Mesendoderm (in vitro differentiated cells): Measurements from ENCODE around the gene PCDHB6.
"Not testable (repeated sequence)": the region's sequence is repeated elsewhere in the genome, so short reads cannot be mapped to it uniquely, and the experiment has no call there.

ENCODE experiments used
- DNase-seq: peaks from one replicate; pipeline ENCODE4 v3.0.0; 2013
- H2AK5ac ChIP-seq: 2 replicates; pipeline ENCODE4 v1.6.1; 2013; ENCODE audit warnings: low read length, inconsistent platforms
- H2BK120ac ChIP-seq: 2 replicates; pipeline ENCODE4 v1.6.1; 2013; ENCODE audit warnings: low read depth, mild to moderate bottlenecking, low read length, moderate library complexity, mixed read lengths
- H2BK15ac ChIP-seq: replicated peaks from 2 replicates; pipeline ENCODE4 v1.6.1; 2013; ENCODE audit warnings: low read depth, mild to moderate bottlenecking, moderate library complexity
- H2BK5ac ChIP-seq: 2 replicates; pipeline ENCODE4 v1.6.1; 2013; ENCODE audit warnings: low read length, inconsistent platforms
- H3K18ac ChIP-seq: 2 replicates; pipeline ENCODE4 v1.6.1; 2013; ENCODE audit warnings: mild to moderate bottlenecking, low read length, mixed read lengths
- H3K23ac ChIP-seq: one replicate; pipeline ENCODE4 v1.6.1; 2013; ENCODE audit warnings: low read length
- H3K27ac ChIP-seq: 2 replicates; pipeline ENCODE4 v1.5.1; 2013; ENCODE audit warnings: low read depth, mild to moderate bottlenecking, inconsistent platforms, low read length, moderate library complexity
- H3K27me3 ChIP-seq: 2 replicates; pipeline ENCODE4 v1.6.1; 2013; ENCODE audit warnings: low read length, control low read depth, mild to moderate bottlenecking, inconsistent platforms; ENCODE audit not compliant: insufficient read depth, poor library complexity
- H3K36me3 ChIP-seq: 2 replicates; pipeline ENCODE4 v1.6.1; 2013; ENCODE audit warnings: low read length, inconsistent platforms; ENCODE audit not compliant: control insufficient read depth, insufficient read depth
- H3K4ac ChIP-seq: one replicate; pipeline ENCODE4 v1.6.1; 2013; ENCODE audit warnings: low read depth, mild to moderate bottlenecking, low read length, moderate library complexity
- H3K4me1 ChIP-seq: 2 replicates; pipeline ENCODE4 v1.6.1; 2013; ENCODE audit warnings: low read depth, low read length, inconsistent platforms; ENCODE audit not compliant: control insufficient read depth
- H3K4me2 ChIP-seq: 2 replicates; pipeline ENCODE4 v1.6.1; 2013; ENCODE audit warnings: low read length
- H3K4me3 ChIP-seq: 2 replicates; pipeline ENCODE4 v1.5.1; 2013; ENCODE audit warnings: mild to moderate bottlenecking, low read length
- H3K56ac ChIP-seq: one replicate; pipeline ENCODE4 v1.6.1; 2013; ENCODE audit warnings: low read length
- H3K79me1 ChIP-seq: 2 replicates; pipeline ENCODE4 v1.6.1; 2013; ENCODE audit warnings: low read length, inconsistent platforms
- H3K79me2 ChIP-seq: 2 replicates; pipeline ENCODE4 v1.6.1; 2013; ENCODE audit warnings: mild to moderate bottlenecking, low read length; ENCODE audit not compliant: control insufficient read depth, insufficient read depth
- H3K9ac ChIP-seq: 2 replicates; pipeline ENCODE4 v1.6.1; 2013; ENCODE audit warnings: low read length, inconsistent platforms
- H4K5ac ChIP-seq: one replicate; pipeline ENCODE4 v1.6.1; 2013; ENCODE audit warnings: low read length
- H4K8ac ChIP-seq: one replicate; pipeline ENCODE4 v1.6.1; 2013; ENCODE audit warnings: low read depth, mild to moderate bottlenecking, control low read depth, low read length, moderate library complexity
- WGBS: extraction: QIAGEN DNeasy Blood & Tissue Kit; methylation state at CpG from one replicate; pipeline ENCODE4 v1.1.7; 2013; ENCODE audit warnings: low lambda C conversion rate, missing lambda C conversion rate; ENCODE audit not compliant: insufficient coverage; ENCODE audit errors: extremely low coverage; 5-methylcytosine and 5-hydroxymethylcytosine counted together

Gene PCDHB6

DNA sequence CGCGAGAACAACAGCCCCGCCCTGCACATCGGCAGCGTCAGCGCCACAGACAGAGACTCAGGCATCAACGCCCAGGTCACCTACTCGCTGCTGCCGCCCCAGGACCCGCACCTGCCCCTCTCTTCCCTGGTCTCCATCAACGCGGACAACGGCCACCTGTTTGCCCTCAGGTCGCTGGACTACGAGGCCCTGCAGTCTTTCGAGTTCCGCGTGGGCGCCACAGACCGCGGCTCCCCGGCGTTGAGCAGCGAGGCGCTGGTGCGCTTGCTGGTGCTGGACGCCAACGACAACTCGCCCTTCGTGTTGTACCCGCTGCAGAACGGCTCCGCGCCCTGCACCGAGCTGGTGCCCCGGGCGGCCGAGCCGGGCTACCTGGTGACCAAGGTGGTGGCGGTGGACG lies 1.8 kb downstream of the PCDHB6 start:
- not testable (repeated sequence) for H3K4me2 ChIP-seq, H3K4me3 ChIP-seq, H3K23ac ChIP-seq, H3K9ac ChIP-seq, H4K8ac ChIP-seq, H3K36me3 ChIP-seq, DNase-seq, H3K79me1 ChIP-seq, H2AK5ac ChIP-seq, H2BK5ac ChIP-seq, H3K4ac ChIP-seq, H4K5ac ChIP-seq, H2BK120ac ChIP-seq, H3K4me1 ChIP-seq, H3K56ac ChIP-seq, H3K79me2 ChIP-seq, H3K18ac ChIP-seq, H2BK15ac ChIP-seq, H3K27me3 ChIP-seq, H3K27ac ChIP-seq
- WGBS = no CpG with 5 or more reads among the region's 41 CpGs

GRCh38 chr5:141152096-141152495 lies 2.2 kb downstream of the PCDHB6 start:
- H3K4me3 ChIP-seq, H2BK120ac ChIP-seq, H4K5ac ChIP-seq, H3K27me3 ChIP-seq, H3K4me1 ChIP-seq, H3K27ac ChIP-seq, H3K79me2 ChIP-seq, DNase-seq, H4K8ac ChIP-seq, H3K9ac ChIP-seq, H3K79me1 ChIP-seq, H2BK15ac ChIP-seq, H3K18ac ChIP-seq, H3K36me3 ChIP-seq, H3K23ac ChIP-seq, H2BK5ac ChIP-seq, H3K4ac ChIP-seq, H3K4me2 ChIP-seq, H2AK5ac ChIP-seq, H3K56ac ChIP-seq: not testable (repeated sequence)
- no CpG with 5 or more reads among the region's 36 CpGs for WGBS

DNA sequence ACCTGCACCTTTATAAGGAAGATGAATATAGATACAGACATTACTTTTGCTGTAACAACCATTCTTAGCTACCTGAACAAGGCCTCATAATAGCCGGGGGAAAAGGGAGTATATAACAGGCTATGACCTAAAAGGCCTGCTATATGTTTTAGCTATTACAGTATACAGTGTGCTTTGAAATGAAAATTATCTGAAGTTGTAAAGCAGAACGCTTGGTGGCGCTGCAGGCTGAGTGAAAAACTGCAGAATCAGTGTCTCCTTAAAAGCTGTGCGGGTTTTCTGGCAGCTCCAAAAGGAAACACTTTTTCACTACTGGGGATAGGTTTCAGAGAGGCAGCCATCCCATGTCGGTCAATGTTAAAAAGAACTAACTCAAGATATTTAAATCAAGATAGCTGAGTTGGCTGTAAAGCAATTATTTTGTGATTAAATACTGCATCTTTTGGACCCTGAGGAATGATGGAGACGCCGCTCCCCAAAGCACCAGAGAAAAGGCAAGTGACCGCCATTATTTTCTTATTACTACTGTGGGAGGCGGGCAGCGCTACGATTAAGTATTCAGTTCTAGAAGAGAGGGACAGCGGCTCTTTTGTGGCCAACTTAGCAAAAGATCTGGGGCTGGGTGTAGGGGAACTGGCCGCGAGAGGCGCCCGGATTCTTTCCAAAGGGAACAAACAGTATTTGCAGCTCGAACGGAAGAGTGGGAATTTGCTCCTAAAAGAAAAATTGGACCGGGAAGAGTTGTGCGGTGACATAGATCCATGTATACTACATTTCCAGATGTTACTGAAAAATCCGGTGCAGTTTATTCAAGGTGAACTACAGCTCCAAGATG lies 5.9 kb downstream of the PCDHB6 start:
- no CpG with 5 or more reads among the region's 21 CpGs for WGBS
- H3K36me3 ChIP-seq = no peaks in the 10 kb centered on the region
- no peak overlapping the region for H3K27ac ChIP-seq
- H3K4me2 ChIP-seq = no peak overlapping the region
- no peak overlapping the region for H3K4me3 ChIP-seq
- no peaks in the 10 kb centered on the region for H3K79me2 ChIP-seq
- no peak overlapping the region for H2BK15ac ChIP-seq
- H3K56ac ChIP-seq = no peak overlapping the region
- H3K79me1 ChIP-seq = no peaks in the 10 kb centered on the region
- no peaks in the 10 kb centered on the region for H3K4me1 ChIP-seq
- H3K18ac ChIP-seq = no peak overlapping the region
- H2BK5ac ChIP-seq = no peak overlapping the region
- H4K5ac ChIP-seq = no peak overlapping the region
- H2AK5ac ChIP-seq = no peak overlapping the region
- no peak overlapping the region for H3K23ac ChIP-seq
- no peaks in the 10 kb centered on the region for H3K27me3 ChIP-seq
- H3K9ac ChIP-seq = no peak overlapping the region
- DNase-seq = peak; percentile 57
- H4K8ac ChIP-seq = no peak overlapping the region
- no peak overlapping the region for H3K4ac ChIP-seq
- H2BK120ac ChIP-seq = no peak overlapping the region

DNA sequence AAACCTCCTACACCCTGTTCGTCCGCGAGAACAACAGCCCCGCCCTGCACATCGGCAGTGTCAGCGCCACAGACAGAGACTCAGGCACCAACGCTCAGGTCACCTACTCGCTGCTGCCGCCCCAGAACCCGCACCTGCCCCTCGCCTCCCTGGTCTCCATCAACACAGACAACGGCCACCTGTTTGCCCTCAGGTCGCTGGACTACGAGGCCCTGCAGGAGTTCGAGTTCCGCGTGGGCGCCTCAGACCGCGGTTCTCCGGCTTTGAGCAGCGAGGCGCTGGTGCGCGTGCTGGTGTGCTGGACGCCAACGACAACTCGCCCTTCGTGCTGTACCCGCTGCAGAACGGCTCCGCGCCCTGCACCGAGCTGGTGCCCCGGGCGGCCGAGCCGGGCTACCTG lies 7.5 kb downstream of the PCDHB6 start:
- no CpG with 5 or more reads among the region's 38 CpGs for WGBS
- not testable (repeated sequence) for H2BK5ac ChIP-seq, H2BK15ac ChIP-seq, H3K4me2 ChIP-seq, H3K4ac ChIP-seq, H3K18ac ChIP-seq, H3K23ac ChIP-seq, H3K79me1 ChIP-seq, H3K27me3 ChIP-seq, H4K8ac ChIP-seq, H3K56ac ChIP-seq, H3K79me2 ChIP-seq, H2BK120ac ChIP-seq, H3K9ac ChIP-seq, H4K5ac ChIP-seq, H3K36me3 ChIP-seq, H3K27ac ChIP-seq, DNase-seq, H3K4me1 ChIP-seq, H2AK5ac ChIP-seq, H3K4me3 ChIP-seq

GRCh38 chr5:141157901-141158300 lies 8.0 kb downstream of the PCDHB6 start:
- H3K23ac ChIP-seq, H3K4me3 ChIP-seq, H3K4me2 ChIP-seq, H2AK5ac ChIP-seq, H4K5ac ChIP-seq, H3K79me1 ChIP-seq, H3K36me3 ChIP-seq, H2BK5ac ChIP-seq, H3K4ac ChIP-seq, H3K27me3 ChIP-seq, H4K8ac ChIP-seq, DNase-seq, H3K27ac ChIP-seq, H3K9ac ChIP-seq, H3K4me1 ChIP-seq, H3K79me2 ChIP-seq, H3K18ac ChIP-seq, H2BK15ac ChIP-seq, H2BK120ac ChIP-seq, H3K56ac ChIP-seq: not testable (repeated sequence)
- no CpG with 5 or more reads among the region's 28 CpGs for WGBS
